Aorta (tissue), 5 donors: ENCODE measurements around the gene SFI1. TPM values are rescaled to one million over a fixed set of nuclear protein-coding genes. Genes with fewer than 3 reads are reported as not detected.
"Not testable (repeated sequence)": the region's sequence is repeated elsewhere in the genome, so short reads cannot be mapped to it uniquely, and the experiment has no call there.

Experiments
- ATAC-seq: fragments of 200-7000 bp; cut with Tn5 transposase; one replicate; pipeline ENCODE4 v1.9.1; 2022; ENCODE audit warnings: moderate library complexity; ENCODE audit not compliant: low FRiP score
- DNase-seq, 2 donors: peaks; one replicate each; pipeline ENCODE4 v3.0.0-alpha.2; 2020
- H3K27ac ChIP-seq, 2 donors: one replicate each; pipeline ENCODE4 v1.5.1; 2013; ENCODE audit warnings: low read length in 2 of 2, mild to moderate bottlenecking in 2 of 2, moderate library complexity in 2 of 2, control low read depth in 1 of 2, inconsistent platforms in 1 of 2, low read depth in 1 of 2
- H3K27me3 ChIP-seq, 2 donors: one replicate each; pipeline ENCODE4 v1.6.1; 2013; ENCODE audit warnings: control low read depth in 1 of 2, low read length in 1 of 2, mild to moderate bottlenecking in 1 of 2, moderate library complexity in 1 of 2; ENCODE audit not compliant: insufficient read depth in 2 of 2, control insufficient read depth in 1 of 2
- H3K36me3 ChIP-seq, 2 donors: one replicate each; pipeline ENCODE4 v1.6.1; 2013; ENCODE audit warnings: control low read depth in 1 of 2, low read length in 1 of 2, mild to moderate bottlenecking in 1 of 2; ENCODE audit not compliant: insufficient read depth in 2 of 2, control insufficient read depth in 1 of 2
- H3K4me1 ChIP-seq, 2 donors: one replicate each; pipeline ENCODE4 v1.6.1; 2013; ENCODE audit warnings: low read length in 2 of 2, control low read depth in 1 of 2, mild to moderate bottlenecking in 1 of 2, moderate library complexity in 1 of 2; ENCODE audit not compliant: insufficient read depth in 2 of 2, control insufficient read depth in 1 of 2
- H3K4me3 ChIP-seq, 2 donors: one replicate each; pipeline ENCODE4 v1.5.1; 2013; ENCODE audit warnings: low read length in 2 of 2, control low read depth in 1 of 2, mild to moderate bottlenecking in 1 of 2
- H3K9me3 ChIP-seq: one replicate; pipeline ENCODE4 v1.6.1; 2013; ENCODE audit warnings: mild to moderate bottlenecking, low read length; ENCODE audit not compliant: control insufficient read depth
- WGBS, 2 donors: extraction: QIAGEN DNeasy Blood & Tissue Kit; methylation state at CpG; one replicate each; pipeline ENCODE4 v1.1.7; 2013; 5-methylcytosine and 5-hydroxymethylcytosine counted together
- intact Hi-C, 2 donors: fragments of 100-400 bp; cut with DNase I; formaldehyde crosslinking; loops; one replicate each; pipeline versions ENCODE4 v1.14.2 to v1.15.0; 2022
- polyA plus RNA-seq, 2 donors: library from polyadenylated mRNA; stranded (reverse); fragments of 200-250 nt; gene quantifications; one replicate each; pipeline ENCODE4 v1.2.3, GENCODE V29; 2013
- total RNA-seq, 2 donors: library from RNA; stranded (reverse); fragmentation: NEBNext Ultra II Directional; extraction: Animal tissue kit (Norgen Biotek cat#: 25700); gene quantifications; one replicate each; pipeline ENCODE4 v1.2.1, GENCODE V29; 2021
- donor health status: healthy with polysubstance abuse.
- donor health status: Bipolar disorder and iron deficiency.
- donor health status: DM: no; HTN: no; CAD: no.
- donor health status: DM: no; HTN: no; CAD: no.
- donor health status: DM: yes; HTN: yes; CAD: no.

The SFI1 gene
- total and polyA plus RNA-seq, 4 donors, result 17.5 to 116 (median 38.0) TPM

GRCh38 chr22:31489632-31490495 is 6.5 kb upstream of the SFI1 start, which contains the start of gene EIF4ENIF1:
TSS of gene EIF4ENIF1 (minus strand) at chr22:31489842. CDS start at chr22:31488718, 1,124 bp downstream.
- peak within 1 kb of the TSS; percentile 50 to 89 for H3K27ac ChIP-seq
- WGBS, 2 donors, result 0 to 1% methylated on average over 72 to 100 of the region's 100 CpGs
- intact Hi-C loops, result no loop called here
- H3K9me3 ChIP-seq, result no peaks in the 10 kb centered on the region
- no peaks in the 10 kb centered on the region for H3K36me3 ChIP-seq
- DNase-seq (peak; percentile 92 to 96), ATAC-seq (peak; percentile 96)
- H3K4me3 ChIP-seq, result peak within 1 kb of the TSS; percentile 90 to 96
- no peaks in the 10 kb centered on the region for H3K4me1 ChIP-seq
- no peaks in the 10 kb centered on the region for H3K27me3 ChIP-seq

- ATAC-seq (peak; percentile 67), DNase-seq (peak in 1 of 2 donors; percentile 84)
- Histone ChIP-seq H3K27me3 (no peaks in the 10 kb centered on the region), H3K4me1 (no peaks in the 10 kb centered on the region), H3K27ac (peak overlapping the region in 1 of 2 donors; percentile 89), H3K4me3 (peak overlapping the region; percentile 90 to 96), H3K9me3 (no peaks in the 10 kb centered on the region), H3K36me3 (no peaks in the 10 kb centered on the region)
- intact Hi-C loops, result no loop called here
- WGBS, 2 donors, result 0% methylated on average over 15 of the region's 15 CpGs
Measured at GRCh38 chr22:31490496-31490925, 5.8 kb upstream of the SFI1 start.

GRCh38 chr22:31491218-31491962 is 4.9 kb upstream of the SFI1 start:
- WGBS, 2 donors, result 65 to 67% methylated on average over 8 of the region's 8 CpGs
- Histone ChIP-seq H3K4me3 (no peak overlapping the region), H3K4me1 (no peaks in the 10 kb centered on the region), H3K27me3 (no peaks in the 10 kb centered on the region), H3K27ac (no peak overlapping the region), H3K36me3 (no peaks in the 10 kb centered on the region), H3K9me3 (no peaks in the 10 kb centered on the region)
- intact Hi-C loops, result no loop called here
- DNase-seq, result no peak
- ATAC-seq, result no peak

DNA sequence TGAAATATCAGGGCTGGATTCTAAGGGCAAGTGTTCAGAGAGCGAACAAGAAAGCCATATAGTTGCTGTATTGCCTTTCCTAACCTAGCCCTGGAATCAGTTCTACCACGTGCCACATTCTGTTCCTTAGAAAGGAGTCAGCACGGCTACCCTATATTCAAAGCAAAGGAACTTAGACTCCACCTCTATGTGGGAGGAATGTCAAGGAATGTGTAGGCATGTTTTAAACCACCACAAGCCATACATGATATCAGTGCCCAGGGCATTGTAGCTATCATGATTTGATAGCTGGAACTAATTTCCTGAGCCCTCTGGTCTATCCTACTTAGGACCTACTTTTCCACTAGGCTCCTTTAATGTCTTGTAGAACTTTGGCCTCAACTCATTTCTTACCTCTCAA is 4.2 kb upstream of the SFI1 start:
- WGBS, 2 donors, result 79 to 83% methylated on average over 3 of the region's 3 CpGs
- Histone ChIP-seq H3K9me3 (no peaks in the 10 kb centered on the region), H3K27ac (no peak overlapping the region), H3K4me3 (no peak overlapping the region), H3K36me3 (no peaks in the 10 kb centered on the region), H3K4me1 (no peaks in the 10 kb centered on the region), H3K27me3 (no peaks in the 10 kb centered on the region)
- ATAC-seq (no peak), DNase-seq (no peak)
- intact Hi-C loops, result no loop called here

GRCh38 chr22:31493355-31493754 is 3.0 kb upstream of the SFI1 start:
- WGBS, 2 donors, result 96 to 98% methylated on average over 5 of the region's 5 CpGs
- H3K9me3 ChIP-seq, H3K4me1 ChIP-seq, H3K4me3 ChIP-seq, H3K27ac ChIP-seq, H3K27me3 ChIP-seq, DNase-seq, ATAC-seq, H3K36me3 ChIP-seq, intact Hi-C loops: not testable (repeated sequence)

- intact Hi-C loops, result loop anchor here in 1 of 2 donors (5.0 kb wide), 1 partner anchor 137 kb away; no protein-coding TSS in a partner anchor
Measured at GRCh38 chr22:31495343-31495742, 993 bp upstream of the SFI1 start.

DNA sequence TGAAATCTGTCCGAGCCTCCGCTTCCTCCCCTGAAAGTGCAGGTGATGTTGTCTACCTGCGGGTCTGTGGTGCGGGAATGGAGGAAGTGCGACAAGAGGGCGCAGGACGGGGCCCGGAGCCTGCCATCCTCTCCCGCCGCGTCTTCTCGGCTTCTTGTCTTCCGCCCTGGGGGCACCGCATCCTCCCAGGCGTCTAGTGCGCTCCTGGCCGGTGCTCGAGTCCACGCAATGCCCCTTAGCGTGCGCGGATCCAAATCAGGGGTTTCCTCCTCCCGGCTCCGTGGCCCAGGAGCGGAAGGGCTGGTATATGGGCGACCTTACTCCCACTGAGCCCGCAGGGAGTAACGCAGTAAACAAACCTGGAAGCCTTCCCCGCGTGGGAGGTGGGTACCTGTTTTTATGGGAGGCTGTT is 405 bp downstream of the SFI1 start:
- 1% methylated on average over 30 of the region's 30 CpGs for WGBS, 2 donors
- DNase-seq (peak; percentile 58 to 81), ATAC-seq (peak; percentile 35)
- Histone ChIP-seq H3K9me3 (no peaks in the 10 kb centered on the region), H3K27me3 (no peaks in the 10 kb centered on the region), H3K27ac (no peak overlapping the region), H3K4me3 (peak overlapping the region; percentile 20 to 41), H3K36me3 (no peaks in the 10 kb centered on the region), H3K4me1 (no peaks in the 10 kb centered on the region)
- intact Hi-C loops, result loop anchor here in 1 of 2 donors (5.0 kb wide), 1 partner anchor 136 kb away; no protein-coding TSS in a partner anchor

More at GRCh38 chr22:31495343-31495742, 993 bp upstream of the SFI1 start:
- no peaks in the 10 kb centered on the region for H3K4me1 ChIP-seq
- peak overlapping the region in 1 of 2 donors; percentile 20 for H3K4me3 ChIP-seq
- no peaks in the 10 kb centered on the region for H3K9me3 ChIP-seq
- no peak overlapping the region for H3K27ac ChIP-seq
- H3K27me3 ChIP-seq, result no peaks in the 10 kb centered on the region
- H3K36me3 ChIP-seq, result no peaks in the 10 kb centered on the region
- WGBS, 2 donors, result 74 to 77% methylated on average over 15 of the region's 15 CpGs
- no peak for ATAC-seq
- DNase-seq, result no peak

- no peak for ATAC-seq
- Histone ChIP-seq H3K36me3 (no peaks in the 10 kb centered on the region), H3K4me1 (no peaks in the 10 kb centered on the region), H3K27ac (no peak overlapping the region), H3K27me3 (no peaks in the 10 kb centered on the region), H3K9me3 (no peaks in the 10 kb centered on the region), H3K4me3 (peak overlapping the region in 1 of 2 donors; percentile 41)
- no peak for DNase-seq
- WGBS, 2 donors, result 85 to 86% methylated on average over 10 of the region's 10 CpGs
- intact Hi-C loops, result loop anchor here in 1 of 2 donors (5.0 kb wide), 1 partner anchor 135 kb away; no protein-coding TSS in a partner anchor
Measured at GRCh38 chr22:31497148-31497938, 1.0 kb downstream of the SFI1 start.
